A673 (cell line): ENCODE results near the gene LGALS3BP. TPM values are rescaled to one million over a fixed set of nuclear protein-coding genes. Genes with fewer than 3 reads are reported as not detected.

ENCODE experiments used
- BruUV-seq: library from RNA; stranded (reverse); fragments of 400-500 nt; replicated peaks from 2 replicates; lab custom pipeline; 2021; lab: Mats Ljungman, UMichigan
- CTCF ChIA-PET: fragments of 300-600 bp; sonication (Branson Sonifier 250); formaldehyde crosslinking; loops from one replicate; lab custom pipeline; 2022; ENCODE audit warnings: antibody characterized with exemption; lab: Charles Lee
- POLR2A ChIA-PET: fragments of 300-600 bp; sonication (Branson Sonifier 250); formaldehyde crosslinking; loops from one replicate; lab custom pipeline; 2022; ENCODE audit warnings: antibody characterized with exemption; ENCODE audit not compliant: low non-redundant PET; lab: Charles Lee
- DNase-seq: peaks from one replicate; pipeline ENCODE4 v3.0.0-alpha.2; 2015; ENCODE audit warnings: low spot score
- H3K27ac ChIP-seq: fragments of 200-600 bp; sonication (generic); 2 replicates; pipeline ENCODE4 v1.5.1; 2016; ENCODE audit warnings: mixed run types, low read depth, mild to moderate bottlenecking, mixed read lengths, antibody characterized with exemption, low read length; ENCODE audit not compliant: poor library complexity, severe bottlenecking
- H3K27me3 ChIP-seq: fragments of 200-600 bp; sonication (generic); replicated peaks from 2 replicates; pipeline ENCODE4 v1.6.1; 2017; ENCODE audit warnings: mixed run types, low read depth, mild to moderate bottlenecking, mixed read lengths, antibody characterized with exemption, low read length; ENCODE audit not compliant: insufficient read depth, poor library complexity
- H3K36me3 ChIP-seq: fragments of 200-600 bp; sonication (generic); 2 replicates; pipeline ENCODE4 v1.6.1; 2016; ENCODE audit warnings: mixed run types, mild to moderate bottlenecking, mixed read lengths, antibody characterized with exemption, low read length; ENCODE audit not compliant: insufficient read depth, poor library complexity, severe bottlenecking
- H3K4me1 ChIP-seq: fragments of 200-600 bp; sonication (generic); 2 replicates; pipeline ENCODE4 v1.6.1; 2017; ENCODE audit warnings: mixed run types, mild to moderate bottlenecking, mixed read lengths, antibody characterized with exemption, low read length; ENCODE audit not compliant: insufficient read depth, poor library complexity, severe bottlenecking
- H3K4me3 ChIP-seq: fragments of 200-600 bp; sonication (generic); 2 replicates; pipeline ENCODE4 v1.5.1; 2016; ENCODE audit warnings: low read depth, mixed run types, mild to moderate bottlenecking, mixed read lengths, low read length; ENCODE audit not compliant: poor library complexity, severe bottlenecking
- H3K9me3 ChIP-seq: fragments of 200-600 bp; sonication (generic); 2 replicates; pipeline ENCODE4 v1.6.1; 2016; ENCODE audit warnings: mixed run types, low read depth, mild to moderate bottlenecking, mixed read lengths, antibody characterized with exemption, low read length; ENCODE audit not compliant: poor library complexity, severe bottlenecking
- EZH2 ChIP-seq: fragments of 200-600 bp; sonication (generic); IDR thresholded peaks from 2 replicates; pipeline ENCODE4 v1.6.1; 2017; ENCODE audit warnings: borderline replicate concordance, low read depth, mild to moderate bottlenecking, mixed read lengths, antibody characterized with exemption, low read length; ENCODE audit not compliant: poor library complexity, severe bottlenecking
- intact Hi-C: fragments of 100-400 bp; cut with micrococcal nuclease; formaldehyde crosslinking; loops from one replicate; pipeline ENCODE4 v1.10.0; 2022; ENCODE audit not compliant: unreplicated experiment
- total RNA-seq: library from RNA; stranded (reverse); gene quantifications from 2 replicates; pipeline ENCODE4 v1.2.3, GENCODE V29; 2021
- TF ChIP-seq, protein P1 (sequence below): fragments of 300-800, 200-600 bp; sonication (generic); conservative IDR thresholded peaks from 2 replicates; pipeline ENCODE4 v1.5.1; 2017; ENCODE audit warnings: low read depth, mild to moderate bottlenecking, antibody characterized with exemption, low read length, moderate library complexity, mixed read lengths

Gene LGALS3BP
- total RNA-seq, 1 experiment from 2014 or later = 295 TPM

DNA sequence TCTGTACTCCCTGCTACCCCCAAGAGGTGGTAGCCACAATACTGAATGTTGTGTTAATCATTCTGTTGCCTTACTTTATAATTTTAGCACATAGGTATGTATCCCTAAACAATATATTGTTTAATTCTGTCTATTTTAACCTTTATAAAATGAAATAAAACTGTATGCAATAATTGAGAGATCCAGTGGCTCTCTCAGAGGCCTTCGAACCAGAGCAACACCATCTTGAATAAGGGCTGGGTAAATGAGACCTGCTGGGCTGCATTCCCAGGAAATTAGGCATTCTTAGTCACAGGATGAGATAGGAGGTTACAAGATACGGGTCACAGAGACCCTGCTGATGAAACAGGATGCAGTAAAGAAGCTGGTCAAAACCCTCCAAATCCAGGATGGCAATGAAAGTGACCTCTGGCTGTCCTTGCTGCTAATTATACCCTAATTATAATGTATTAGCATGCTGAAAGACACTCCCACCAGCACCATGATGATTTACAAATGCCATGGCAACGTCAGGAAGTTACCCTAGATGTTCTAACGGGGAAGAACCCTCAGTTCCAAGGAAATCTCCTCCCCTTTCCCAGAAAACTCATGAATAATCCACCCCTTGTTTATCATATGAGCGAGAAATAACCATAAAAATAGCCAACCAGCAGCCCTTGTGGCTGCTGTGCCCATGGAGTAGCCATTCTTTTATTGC lies 31.9 kb upstream of the LGALS3BP start:
- intact Hi-C loops = no loop called here
- DNase-seq = no peak
- ChIA-PET CTCF (no interaction called here), POLR2A (no interaction called here)
- Histone ChIP-seq H3K9me3 (peaks cover 27% of the 10 kb centered on the region), H3K4me3 (no peak overlapping the region), H3K4me1 (peaks cover 6% of the 10 kb centered on the region), H3K27me3 (no peaks in the 10 kb centered on the region), H3K36me3 (no peaks in the 10 kb centered on the region), H3K27ac (no peak overlapping the region)
- TF ChIP-seq, protein P1, sequence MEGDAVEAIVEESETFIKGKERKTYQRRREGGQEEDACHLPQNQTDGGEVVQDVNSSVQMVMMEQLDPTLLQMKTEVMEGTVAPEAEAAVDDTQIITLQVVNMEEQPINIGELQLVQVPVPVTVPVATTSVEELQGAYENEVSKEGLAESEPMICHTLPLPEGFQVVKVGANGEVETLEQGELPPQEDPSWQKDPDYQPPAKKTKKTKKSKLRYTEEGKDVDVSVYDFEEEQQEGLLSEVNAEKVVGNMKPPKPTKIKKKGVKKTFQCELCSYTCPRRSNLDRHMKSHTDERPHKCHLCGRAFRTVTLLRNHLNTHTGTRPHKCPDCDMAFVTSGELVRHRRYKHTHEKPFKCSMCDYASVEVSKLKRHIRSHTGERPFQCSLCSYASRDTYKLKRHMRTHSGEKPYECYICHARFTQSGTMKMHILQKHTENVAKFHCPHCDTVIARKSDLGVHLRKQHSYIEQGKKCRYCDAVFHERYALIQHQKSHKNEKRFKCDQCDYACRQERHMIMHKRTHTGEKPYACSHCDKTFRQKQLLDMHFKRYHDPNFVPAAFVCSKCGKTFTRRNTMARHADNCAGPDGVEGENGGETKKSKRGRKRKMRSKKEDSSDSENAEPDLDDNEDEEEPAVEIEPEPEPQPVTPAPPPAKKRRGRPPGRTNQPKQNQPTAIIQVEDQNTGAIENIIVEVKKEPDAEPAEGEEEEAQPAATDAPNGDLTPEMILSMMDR = no peak
- no peak for TF ChIP-seq EZH2
- BruUV-seq = no TSS peak

DNA sequence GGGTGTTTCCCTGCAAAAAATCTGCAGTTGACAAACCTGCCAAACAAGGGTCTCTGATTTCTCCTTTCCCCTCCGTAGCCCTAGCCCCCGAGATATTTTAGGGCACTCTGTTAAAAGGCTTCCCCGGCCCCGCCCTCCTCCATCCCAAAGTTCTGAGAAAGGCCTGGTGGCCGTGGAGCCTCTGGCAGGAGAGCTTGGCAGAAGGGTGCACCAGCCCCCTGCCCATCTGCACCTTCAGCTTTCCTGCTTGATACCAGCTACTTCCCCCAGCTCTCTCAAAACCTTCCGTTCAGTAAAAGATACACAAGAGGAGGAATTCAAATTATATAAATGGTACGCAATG lies 30.6 kb upstream of the LGALS3BP start:
- Histone ChIP-seq H3K4me1 (peaks cover 6% of the 10 kb centered on the region), H3K4me3 (peak overlapping the region; percentile 99), H3K27me3 (no peaks in the 10 kb centered on the region), H3K36me3 (no peaks in the 10 kb centered on the region), H3K27ac (peak overlapping the region; percentile 91), H3K9me3 (peaks cover 18% of the 10 kb centered on the region)
- ChIA-PET POLR2A (no interaction called here), CTCF (interaction anchor here (1.4 kb wide), 1 partner anchor 36 kb away, joined by 5 read pairs; no protein-coding TSS in a partner anchor)
- no peak for DNase-seq
- BruUV-seq = no TSS peak
- intact Hi-C loops = no loop called here
- TF ChIP-seq EZH2 = no peak
- TF ChIP-seq, protein P1 = no peak

DNA sequence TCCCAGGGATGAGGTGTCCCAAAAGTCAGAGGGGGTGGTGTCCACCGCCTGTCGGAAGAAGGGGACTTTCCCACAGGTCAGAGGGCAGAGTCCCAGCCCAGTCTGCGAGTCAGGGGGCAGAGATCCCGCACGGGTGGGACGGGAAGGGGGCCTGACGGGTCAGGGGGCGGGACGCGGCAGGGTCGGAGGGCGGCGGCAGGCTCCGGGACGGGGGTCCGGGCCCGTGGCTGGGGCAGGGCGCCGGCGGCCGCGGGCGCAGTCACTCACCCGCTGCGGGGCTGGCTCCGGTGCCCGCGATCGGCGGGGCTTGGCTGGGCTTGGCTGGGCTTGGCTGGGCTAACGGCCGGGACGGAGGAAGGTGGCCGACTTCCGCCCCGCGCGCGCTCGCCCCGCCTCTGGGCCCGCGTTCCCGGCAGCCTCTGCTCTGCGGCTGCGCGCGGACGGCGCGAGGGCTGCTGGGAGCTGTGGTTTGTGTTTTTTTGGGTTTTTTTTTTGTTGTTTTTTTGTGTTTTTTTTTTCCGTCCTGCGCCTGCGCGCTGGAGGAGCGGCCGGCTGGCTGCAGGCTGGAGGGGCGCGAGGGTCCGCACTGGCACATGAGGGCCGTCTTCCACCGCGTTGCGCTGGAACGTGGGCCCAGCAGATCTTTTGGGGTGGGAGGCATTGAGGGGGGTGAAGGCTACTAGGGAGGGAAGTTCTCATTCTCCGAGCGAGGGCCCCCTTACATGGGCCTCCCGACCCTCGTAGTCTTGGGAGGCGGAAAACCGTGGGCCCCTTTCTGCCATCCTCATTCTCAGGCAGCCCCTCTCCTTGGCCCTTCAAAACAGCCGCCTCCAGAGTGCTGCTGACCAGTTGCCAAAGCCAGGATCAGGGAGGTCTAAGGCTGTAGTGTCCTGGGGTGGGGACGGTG lies 29.9 kb upstream of the LGALS3BP start, which contains the start of gene CANT1:
TSS of gene CANT1 (minus strand) at position 368 of the 907 bp plus-strand sequence. CDS start 12,142 bp downstream, outside the sequence.
- Histone ChIP-seq H3K36me3 (no peaks in the 10 kb centered on the region), H3K27me3 (no peaks in the 10 kb centered on the region), H3K4me1 (peaks cover 6% of the 10 kb centered on the region), H3K4me3 (peak within 1 kb of the TSS; percentile 99), H3K27ac (peak within 1 kb of the TSS; percentile 91), H3K9me3 (peaks cover 11% of the 10 kb centered on the region)
- ChIA-PET CTCF (interaction anchor here (0.6 to 1.4 kb wide), 2 partner anchors 17 to 36 kb away, joined by 5 to 9 read pairs; no protein-coding TSS in a partner anchor), POLR2A (interaction anchor here (0.6 kb wide), 1 partner anchor 86 kb away, joined by 4 read pairs; no protein-coding TSS in a partner anchor)
- intact Hi-C loops = no loop called here
- TF ChIP-seq, protein P1 = no peak
- no peak for TF ChIP-seq EZH2
- BruUV-seq = no TSS peak
- peak; percentile 92 for DNase-seq
